GM12891 (cell line): ENCODE data around the gene ENAH.

ENCODE experiments used
- POLR2A ChIP-seq: IDR thresholded peaks from 2 replicates; pipeline ENCODE4 v1.6.1; 2011; ENCODE audit warnings: low read depth, low read length, control low read depth
- POLR2AphosphoS5 ChIP-seq: IDR thresholded peaks from 2 replicates; pipeline ENCODE4 v1.6.1; 2011; ENCODE audit warnings: low read depth, low read length, control low read depth

- no peak for TF ChIP-seq POLR2A
- no peak for TF ChIP-seq POLR2AphosphoS5
Observed at GRCh38 chr1:225645194-225645895, 7.6 kb downstream of the ENAH start.
